Thymus (tissue), 11 donors: ENCODE results near the gene HMGCS2. TPM values are rescaled to one million over a fixed set of nuclear protein-coding genes. Genes with fewer than 3 reads are reported as not detected.

Source experiments
- DNase-seq, 9 donors: peaks; one replicate each; pipeline ENCODE4 v3.0.0-alpha.2; 2013; ENCODE audit warnings: low spot score in 9 of 9, low read depth in 6 of 9, missing footprints in 1 of 9
- H3K27ac ChIP-seq, 2 donors: one replicate each; pipeline ENCODE4 v1.5.1; 2013; ENCODE audit warnings: control low read depth in 1 of 2, low read depth in 1 of 2, low read length in 1 of 2, mild to moderate bottlenecking in 1 of 2, moderate library complexity in 1 of 2
- H3K27me3 ChIP-seq, 2 donors: one replicate each; pipeline ENCODE4 v1.5.1; 2013; ENCODE audit warnings: low read length in 1 of 2; ENCODE audit not compliant: control insufficient read depth in 2 of 2, insufficient read depth in 1 of 2
- H3K36me3 ChIP-seq, 2 donors: one replicate each; pipeline ENCODE4 v1.5.1; 2013; ENCODE audit warnings: low read length in 1 of 2, mild to moderate bottlenecking in 1 of 2, moderate library complexity in 1 of 2; ENCODE audit not compliant: control insufficient read depth in 2 of 2, insufficient read depth in 2 of 2
- H3K4me1 ChIP-seq, 2 donors: one replicate each; pipeline ENCODE4 v1.5.1; 2013; ENCODE audit warnings: low read length in 2 of 2; ENCODE audit not compliant: control insufficient read depth in 2 of 2, insufficient read depth in 2 of 2
- H3K4me3 ChIP-seq, 2 donors: one replicate each; pipeline ENCODE4 v1.5.1; 2013; ENCODE audit warnings: low read length in 2 of 2, control low read depth in 1 of 2, mild to moderate bottlenecking in 1 of 2
- H3K9me3 ChIP-seq, 2 donors: one replicate each; pipeline ENCODE4 v1.5.1; 2013; ENCODE audit warnings: low read length in 1 of 2, mild to moderate bottlenecking in 1 of 2; ENCODE audit not compliant: control insufficient read depth in 2 of 2, insufficient read depth in 1 of 2
- WGBS: extraction: QIAGEN DNeasy Blood & Tissue Kit; methylation state at CpG from one replicate; pipeline ENCODE4 v1.1.7; 2013; 5-methylcytosine and 5-hydroxymethylcytosine counted together
- polyA plus RNA-seq: library from polyadenylated mRNA; stranded (reverse); fragments of 200-250 nt; gene quantifications from one replicate; pipeline ENCODE4 v1.2.3, GENCODE V29; 2013
- total RNA-seq: library from RNA; stranded (reverse); fragments of 120-200 nt; gene quantifications from one replicate; pipeline ENCODE4 v1.2.4, GENCODE V29; 2013
- donor health status: healthy.

The HMGCS2 gene
- total and polyA plus RNA-seq, 2 donors = 1.5 to 3.9 TPM

GRCh38 chr1:119748040-119748439 lies 20.7 kb downstream of the HMGCS2 start:
- H3K27ac ChIP-seq = no peak overlapping the region
- DNase-seq = no peak
- 80% methylated on average over 4 of the region's 4 CpGs for WGBS

GRCh38 chr1:119747451-119747850 lies 21.3 kb downstream of the HMGCS2 start:
- H3K9me3 ChIP-seq = no peaks in the 10 kb centered on the region
- H3K4me3 ChIP-seq = no peak overlapping the region
- H3K27ac ChIP-seq = no peak overlapping the region
- H3K4me1 ChIP-seq = peaks cover 0 to 2% of the 10 kb centered on the region in 2 donors
- WGBS = 95% methylated on average over 3 of the region's 3 CpGs
- DNase-seq = no peak
- H3K36me3 ChIP-seq = peaks cover 0 to 4% of the 10 kb centered on the region in 2 donors
- no peaks in the 10 kb centered on the region for H3K27me3 ChIP-seq

More at GRCh38 chr1:119748040-119748439, 20.7 kb downstream of the HMGCS2 start:
- Histone ChIP-seq H3K9me3 (no peaks in the 10 kb centered on the region), H3K4me3 (no peak overlapping the region), H3K4me1 (peaks cover 0 to 2% of the 10 kb centered on the region in 2 donors), H3K27me3 (no peaks in the 10 kb centered on the region), H3K36me3 (no peaks in the 10 kb centered on the region)

DNA sequence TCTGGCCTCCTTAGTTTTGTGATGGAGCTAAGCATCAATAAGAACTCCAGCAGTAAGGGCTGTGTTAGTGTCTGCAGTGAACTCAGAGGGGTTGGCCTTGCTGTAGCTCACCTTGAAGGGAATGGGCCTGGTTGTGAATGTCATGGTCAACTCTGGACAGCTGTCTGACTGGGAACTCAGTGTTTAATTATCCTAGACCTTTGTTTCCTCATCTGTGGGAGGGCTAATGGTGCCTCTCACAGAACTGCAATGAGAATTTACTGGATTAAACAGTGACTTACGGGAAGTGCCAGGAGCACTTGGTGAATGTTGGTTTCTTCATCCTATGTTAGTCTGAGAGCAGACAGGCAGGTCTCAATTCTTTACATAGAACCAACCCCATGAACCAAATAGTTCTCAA lies 23.7 kb downstream of the HMGCS2 start:
- no peaks in the 10 kb centered on the region for H3K9me3 ChIP-seq
- H3K4me1 ChIP-seq = peaks cover 0 to 2% of the 10 kb centered on the region in 2 donors
- no peak for DNase-seq
- H3K4me3 ChIP-seq = no peak overlapping the region
- no peak overlapping the region for H3K27ac ChIP-seq
- H3K36me3 ChIP-seq = peaks cover 9 to 12% of the 10 kb centered on the region in 2 donors
- 98% methylated on average over 1 of the region's 1 CpG for WGBS
- no peaks in the 10 kb centered on the region for H3K27me3 ChIP-seq

- H3K27ac ChIP-seq = no peak overlapping the region
- WGBS = 58% methylated on average over 1 of the region's 1 CpG
These were observed 24.1 kb downstream of the HMGCS2 start for GRCh38 chr1:119744598-119744942.

GRCh38 chr1:119743776-119744597 lies 24.7 kb downstream of the HMGCS2 start:
- H3K4me3 ChIP-seq = no peak overlapping the region
- peaks cover 0 to 2% of the 10 kb centered on the region in 2 donors for H3K4me1 ChIP-seq
- H3K27ac ChIP-seq = no peak overlapping the region
- peaks cover 12% of the 10 kb centered on the region in 2 donors for H3K36me3 ChIP-seq
- no peaks in the 10 kb centered on the region for H3K9me3 ChIP-seq
- no peaks in the 10 kb centered on the region for H3K27me3 ChIP-seq
- 53% methylated on average over 17 of the region's 17 CpGs for WGBS
- DNase-seq = peak; percentile 6 to 72 (median 47)

More at GRCh38 chr1:119744598-119744942, 24.1 kb downstream of the HMGCS2 start:
- no peak for DNase-seq
- Histone ChIP-seq H3K4me3 (no peak overlapping the region), H3K9me3 (no peaks in the 10 kb centered on the region), H3K4me1 (peaks cover 0 to 2% of the 10 kb centered on the region in 2 donors), H3K36me3 (peaks cover 9 to 12% of the 10 kb centered on the region in 2 donors), H3K27me3 (no peaks in the 10 kb centered on the region)

- H3K27ac ChIP-seq = no peak overlapping the region
- no peak for DNase-seq
- H3K4me1 ChIP-seq = peaks cover 0 to 2% of the 10 kb centered on the region in 2 donors
- H3K9me3 ChIP-seq = no peaks in the 10 kb centered on the region
- H3K36me3 ChIP-seq = peaks cover 12% of the 10 kb centered on the region in 2 donors
- 92% methylated on average over 3 of the region's 3 CpGs for WGBS
- H3K27me3 ChIP-seq = no peaks in the 10 kb centered on the region
- H3K4me3 ChIP-seq = no peak overlapping the region
These were observed 25.4 kb downstream of the HMGCS2 start for GRCh38 chr1:119743308-119743707.

GRCh38 chr1:119742677-119743076 lies 26.0 kb downstream of the HMGCS2 start:
- 82% methylated on average over 7 of the region's 7 CpGs for WGBS

GRCh38 chr1:119742202-119742601 lies 26.5 kb downstream of the HMGCS2 start:
- peaks cover 0 to 2% of the 10 kb centered on the region in 2 donors for H3K4me1 ChIP-seq
- no peak overlapping the region for H3K4me3 ChIP-seq
- no peaks in the 10 kb centered on the region for H3K27me3 ChIP-seq
- DNase-seq = no peak
- H3K9me3 ChIP-seq = no peaks in the 10 kb centered on the region
- H3K36me3 ChIP-seq = peaks cover 12 to 21% of the 10 kb centered on the region in 2 donors
- H3K27ac ChIP-seq = no peak overlapping the region
- 97% methylated on average over 7 of the region's 7 CpGs for WGBS

More at GRCh38 chr1:119742677-119743076, 26.0 kb downstream of the HMGCS2 start:
- Histone ChIP-seq H3K27ac (no peak overlapping the region), H3K27me3 (no peaks in the 10 kb centered on the region), H3K4me3 (no peak overlapping the region), H3K9me3 (no peaks in the 10 kb centered on the region), H3K36me3 (peaks cover 12 to 17% of the 10 kb centered on the region in 2 donors), H3K4me1 (peaks cover 0 to 2% of the 10 kb centered on the region in 2 donors)
- DNase-seq = no peak

- Histone ChIP-seq H3K36me3 (peaks cover 13 to 31% of the 10 kb centered on the region in 2 donors), H3K4me1 (peaks cover 0 to 2% of the 10 kb centered on the region in 2 donors), H3K4me3 (no peak overlapping the region), H3K9me3 (no peaks in the 10 kb centered on the region), H3K27ac (no peak overlapping the region), H3K27me3 (no peaks in the 10 kb centered on the region)
- WGBS = 96% methylated on average over 13 of the region's 13 CpGs
- DNase-seq = no peak
These were observed 27.6 kb downstream of the HMGCS2 start for GRCh38 chr1:119740896-119741780.
